Measurements from ENCODE around the gene UVRAG.

DNA sequence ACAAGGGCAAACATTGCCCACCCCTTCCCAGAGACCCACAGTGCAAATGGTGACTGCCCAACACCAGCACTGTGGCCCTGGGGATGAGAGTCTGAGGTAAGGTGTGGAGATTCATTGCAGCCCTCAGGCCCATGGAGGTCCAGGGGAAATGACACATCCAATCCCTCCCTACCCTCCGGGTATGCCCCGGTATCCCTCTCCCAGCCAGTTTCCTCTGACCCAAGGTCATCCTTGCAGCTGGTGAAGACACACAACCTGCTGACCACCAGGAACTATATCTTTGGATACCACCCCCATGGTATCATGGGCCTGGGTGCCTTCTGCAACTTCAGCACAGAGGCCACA, 18.9 kb upstream of the UVRAG start:
- TF ChIP-seq, protein P1, sequence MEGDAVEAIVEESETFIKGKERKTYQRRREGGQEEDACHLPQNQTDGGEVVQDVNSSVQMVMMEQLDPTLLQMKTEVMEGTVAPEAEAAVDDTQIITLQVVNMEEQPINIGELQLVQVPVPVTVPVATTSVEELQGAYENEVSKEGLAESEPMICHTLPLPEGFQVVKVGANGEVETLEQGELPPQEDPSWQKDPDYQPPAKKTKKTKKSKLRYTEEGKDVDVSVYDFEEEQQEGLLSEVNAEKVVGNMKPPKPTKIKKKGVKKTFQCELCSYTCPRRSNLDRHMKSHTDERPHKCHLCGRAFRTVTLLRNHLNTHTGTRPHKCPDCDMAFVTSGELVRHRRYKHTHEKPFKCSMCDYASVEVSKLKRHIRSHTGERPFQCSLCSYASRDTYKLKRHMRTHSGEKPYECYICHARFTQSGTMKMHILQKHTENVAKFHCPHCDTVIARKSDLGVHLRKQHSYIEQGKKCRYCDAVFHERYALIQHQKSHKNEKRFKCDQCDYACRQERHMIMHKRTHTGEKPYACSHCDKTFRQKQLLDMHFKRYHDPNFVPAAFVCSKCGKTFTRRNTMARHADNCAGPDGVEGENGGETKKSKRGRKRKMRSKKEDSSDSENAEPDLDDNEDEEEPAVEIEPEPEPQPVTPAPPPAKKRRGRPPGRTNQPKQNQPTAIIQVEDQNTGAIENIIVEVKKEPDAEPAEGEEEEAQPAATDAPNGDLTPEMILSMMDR (IDR thresholded peaks at IDR 0.05; ENCODE audit: low read length) = no peak
- TF ChIP-seq EZH2phosphoT487 (IDR thresholded peaks at IDR 0.05; ENCODE audit: low read length) = no peak
